HL-60/S4 treated with phorbol 12-myristate 13-acetate at 8.2 ng/mL for 4 days and 3 days (cell line): ENCODE results near the gene SEPTIN1.

ENCODE experiments used
- in situ Hi-C: fragments of 300-500 bp; cut with MboI; formaldehyde crosslinking; loops from 2 replicates; pipeline ENCODE4 v1.15.0; 2022; ENCODE audit warnings: low sequenced_read_pairs

Gene SEPTIN1

DNA sequence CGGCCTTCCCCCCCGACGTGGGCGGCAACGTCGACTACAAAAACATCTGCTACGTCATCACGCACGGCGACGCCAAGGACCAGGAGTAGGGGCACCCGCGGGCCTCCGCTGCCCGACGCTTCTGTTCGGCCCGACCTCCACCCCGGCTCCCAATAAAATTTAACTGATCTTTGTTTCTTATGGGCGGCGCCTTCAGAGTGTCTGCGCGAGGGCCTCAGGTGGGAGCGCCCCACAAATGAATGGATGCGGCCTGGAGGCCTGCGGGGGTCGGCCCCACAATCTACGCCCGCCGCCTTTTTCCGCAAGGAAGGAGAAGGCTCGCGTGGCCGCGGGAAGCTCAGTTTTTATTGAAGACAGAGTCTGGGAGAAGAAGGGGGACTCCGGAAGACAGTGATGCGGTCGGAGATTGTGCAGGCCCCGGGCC lies 4.5 kb downstream of the SEPTIN1 start:
- in situ Hi-C loops, result no loop called here

DNA sequence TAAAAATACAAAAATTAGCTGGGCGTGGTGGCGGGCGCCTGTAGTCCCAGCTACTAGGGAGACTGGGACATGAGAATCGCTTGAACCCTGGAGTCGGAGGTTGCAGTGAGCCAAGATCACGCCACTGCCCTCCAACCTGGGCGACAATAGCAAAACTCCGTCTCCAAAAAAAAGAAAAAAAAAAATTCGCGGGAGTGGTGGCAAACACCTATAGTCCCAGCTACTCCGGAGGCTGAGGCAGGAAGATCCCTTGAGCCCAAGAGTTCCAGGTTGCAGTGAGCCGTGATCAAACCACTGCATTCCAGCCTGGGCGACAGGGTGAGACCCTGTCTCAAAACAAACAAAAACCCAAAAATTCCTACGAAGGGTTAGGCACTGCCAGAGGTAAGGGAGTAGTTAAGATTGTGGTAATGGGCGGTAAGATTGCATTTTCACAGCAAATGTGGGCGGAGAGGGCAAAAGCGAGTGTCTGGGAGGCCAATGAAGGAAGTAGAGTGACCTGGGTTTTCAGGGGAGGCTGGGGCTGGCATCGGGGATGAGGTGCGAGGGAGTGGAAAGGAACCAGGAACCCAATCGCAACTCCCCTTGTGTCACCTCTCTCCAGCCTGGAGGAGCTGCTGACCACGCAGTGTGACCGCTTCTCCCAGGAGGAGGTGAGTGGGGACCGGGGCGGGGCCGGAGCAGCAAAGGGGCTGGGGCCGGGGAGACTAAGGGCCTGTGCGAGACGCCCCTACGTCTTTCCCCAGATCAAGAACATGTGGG lies 5.1 kb downstream of the SEPTIN1 start:
- in situ Hi-C loops, result no loop called here

DNA sequence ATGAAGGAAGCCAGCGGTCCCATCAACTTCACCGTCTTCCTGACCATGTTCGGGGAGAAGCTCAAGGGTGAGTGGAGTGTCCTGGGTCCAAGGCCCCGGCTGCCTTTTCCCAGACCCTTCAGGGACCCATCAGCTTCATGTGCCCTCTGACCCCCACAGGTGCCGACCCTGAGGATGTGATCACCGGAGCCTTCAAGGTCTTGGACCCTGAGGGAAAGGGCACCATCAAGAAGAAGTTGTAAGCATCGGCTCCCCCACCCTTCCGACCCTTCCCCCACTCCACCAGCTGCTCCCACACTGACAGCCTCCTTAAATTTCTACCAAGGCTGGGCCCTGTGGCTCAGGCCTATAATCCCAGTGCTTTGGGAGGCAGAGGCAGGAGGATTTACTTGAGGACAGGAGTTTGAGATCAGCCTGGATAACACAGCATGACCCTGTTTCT lies 5.9 kb downstream of the SEPTIN1 start:
- in situ Hi-C loops, result no loop called here

- in situ Hi-C loops, result no loop called here
Observed at GRCh38 chr16:30375864-30376263, 6.5 kb downstream of the SEPTIN1 start.

- in situ Hi-C loops, result no loop called here
Observed at GRCh38 chr16:30374538-30374937, 7.8 kb downstream of the SEPTIN1 start, which contains the start of gene MYL11. TSS of gene MYL11 (plus strand) at chr16:30374802. CDS start at chr16:30374858, 56 bp downstream.

GRCh38 chr16:30372725-30373124 lies 9.6 kb downstream of the SEPTIN1 start:
- in situ Hi-C loops, result no loop called here

- in situ Hi-C loops, result no loop called here
Observed at GRCh38 chr16:30372038-30372712, 10.2 kb downstream of the SEPTIN1 start.

DNA sequence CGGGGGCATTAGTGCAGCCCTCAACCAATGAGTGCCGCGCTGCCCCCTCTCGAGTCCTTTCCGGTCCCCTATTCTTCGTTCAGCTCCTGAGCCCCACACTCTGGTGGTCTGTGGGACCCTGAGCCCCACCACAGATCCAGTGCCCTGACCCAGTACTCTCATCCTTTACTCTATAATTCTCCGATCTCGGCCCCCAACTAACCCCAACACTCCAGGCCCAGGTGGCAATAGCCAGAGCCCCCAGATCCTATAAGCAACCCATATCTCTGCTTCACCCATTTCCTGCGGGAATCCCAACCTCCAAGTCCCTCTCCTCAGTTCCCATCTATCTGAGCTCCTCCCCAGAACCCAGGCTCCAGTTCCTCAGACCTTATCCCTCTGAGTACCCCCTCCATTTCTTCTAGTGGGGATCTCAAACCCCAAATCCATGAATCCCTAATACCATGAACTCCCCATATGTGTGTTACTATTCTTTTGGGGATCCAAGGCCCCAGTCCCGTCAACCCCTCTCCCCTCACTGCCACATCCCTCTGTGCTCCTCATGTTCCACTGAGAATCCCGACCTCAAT lies 11.0 kb downstream of the SEPTIN1 start:
- in situ Hi-C loops, result no loop called here

DNA sequence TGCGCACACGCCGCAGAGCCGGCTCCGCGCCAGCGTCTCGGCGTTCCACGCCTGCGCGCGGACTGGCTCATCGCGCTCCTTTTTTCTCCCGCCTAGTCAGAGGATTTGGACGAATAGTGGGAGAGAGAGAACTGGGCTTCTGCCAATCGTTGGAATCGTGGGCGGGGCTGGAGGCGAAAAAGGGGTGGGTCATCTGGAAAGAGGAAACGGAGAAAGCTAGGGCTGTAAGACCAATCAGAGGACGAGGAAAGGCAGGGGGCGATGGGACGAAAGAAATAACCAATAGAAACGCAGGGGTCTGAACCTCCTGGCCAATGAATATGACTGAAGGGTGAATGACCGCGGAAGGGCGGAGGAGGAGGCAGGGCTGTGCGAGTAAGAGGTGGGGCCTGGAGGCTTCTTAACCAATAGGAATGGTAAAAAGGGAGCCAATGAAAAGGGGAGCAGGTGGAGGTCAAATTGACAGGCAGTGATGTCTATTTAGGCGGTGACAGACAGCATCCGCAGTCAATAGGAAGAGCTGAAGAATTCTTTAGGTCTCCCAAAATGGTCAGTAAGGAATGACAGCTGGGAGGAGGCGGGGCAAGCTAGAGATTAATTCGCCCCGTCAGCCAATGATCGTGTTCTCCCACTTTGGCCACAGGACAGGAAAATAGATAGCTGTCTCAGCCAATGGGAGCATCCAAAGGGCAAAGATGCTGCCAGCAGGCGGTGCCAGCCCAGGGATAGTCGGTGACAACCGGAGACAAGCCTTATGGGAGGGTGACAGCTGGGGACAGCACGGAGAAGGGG lies 11.7 kb downstream of the SEPTIN1 start, which contains the start of gene TBC1D10B:
Gene TBC1D10B, minus strand, starts transcription at position 39 of the 792 bp plus-strand sequence. CDS start 311 bp downstream, outside the sequence.
- in situ Hi-C loops, result no loop called here

- in situ Hi-C loops, result no loop called here
Observed at GRCh38 chr16:30369938-30370455, 12.4 kb downstream of the SEPTIN1 start.

DNA sequence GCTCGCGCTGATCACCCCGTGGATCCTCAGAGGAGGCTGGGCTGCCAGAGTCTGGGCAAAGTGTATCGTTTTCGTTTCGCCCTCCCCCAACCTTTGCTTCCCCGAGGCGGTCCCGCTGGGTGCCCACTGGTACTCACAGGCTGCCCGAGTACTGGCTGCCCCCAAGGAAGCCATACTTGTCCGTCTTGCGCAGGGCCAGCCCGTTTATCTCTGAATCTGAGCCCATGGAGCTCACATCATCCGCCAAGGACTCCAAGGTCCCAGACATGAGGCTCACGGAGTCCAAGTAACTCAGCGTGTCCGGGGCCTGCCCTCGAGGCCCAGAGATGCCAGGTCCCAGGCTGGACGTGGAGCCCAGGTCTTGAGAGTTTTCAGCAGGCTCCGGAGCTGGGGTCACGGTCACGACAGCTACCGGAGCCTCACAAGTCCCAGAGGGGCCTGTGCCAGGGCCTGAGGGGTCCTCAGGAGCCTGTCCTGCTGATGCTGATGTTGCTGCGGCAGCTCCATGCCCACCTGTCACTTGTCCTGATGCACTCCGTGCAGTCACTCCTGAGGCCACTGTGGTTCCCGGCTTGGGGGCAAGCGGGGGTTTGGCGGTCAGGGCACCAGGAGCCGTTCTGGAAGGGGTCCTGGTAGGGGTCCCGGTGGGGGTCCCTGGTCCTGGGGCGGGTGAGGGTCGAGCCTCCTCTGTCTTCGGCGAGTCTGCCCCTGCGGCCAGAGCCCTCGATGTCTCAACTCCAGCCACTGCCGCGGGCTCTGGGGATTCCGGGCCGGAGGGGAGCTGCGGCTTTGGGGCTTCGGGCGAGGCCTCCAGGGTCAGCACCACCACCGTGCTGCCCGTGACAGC lies 13.0 kb downstream of the SEPTIN1 start:
- in situ Hi-C loops, result no loop called here

GRCh38 chr16:30368792-30369090 lies 13.6 kb downstream of the SEPTIN1 start:
- in situ Hi-C loops, result no loop called here

GRCh38 chr16:30368122-30368791 lies 14.1 kb downstream of the SEPTIN1 start:
- in situ Hi-C loops, result no loop called here

- in situ Hi-C loops, result no loop called here
Observed at GRCh38 chr16:30367349-30368009, 14.9 kb downstream of the SEPTIN1 start.

DNA sequence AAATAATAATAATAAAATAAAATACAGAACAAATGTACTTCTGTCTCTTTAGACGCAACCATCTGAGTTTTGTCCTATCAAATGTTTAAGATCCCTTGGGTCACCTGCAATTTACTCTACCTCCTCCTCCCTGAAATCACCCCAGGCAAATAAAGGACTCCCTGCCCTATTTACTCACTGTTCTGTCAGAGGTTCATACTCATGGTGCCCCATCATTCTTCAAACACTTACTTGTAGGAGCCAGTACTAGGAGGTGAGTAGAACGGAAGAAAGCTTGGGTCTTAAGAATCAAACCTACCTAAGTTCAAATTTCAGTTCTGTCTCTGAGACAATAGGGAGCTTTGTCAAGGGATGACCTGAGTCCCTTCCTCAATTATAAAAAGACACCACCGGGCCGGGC lies 15.8 kb downstream of the SEPTIN1 start:
- in situ Hi-C loops, result no loop called here

DNA sequence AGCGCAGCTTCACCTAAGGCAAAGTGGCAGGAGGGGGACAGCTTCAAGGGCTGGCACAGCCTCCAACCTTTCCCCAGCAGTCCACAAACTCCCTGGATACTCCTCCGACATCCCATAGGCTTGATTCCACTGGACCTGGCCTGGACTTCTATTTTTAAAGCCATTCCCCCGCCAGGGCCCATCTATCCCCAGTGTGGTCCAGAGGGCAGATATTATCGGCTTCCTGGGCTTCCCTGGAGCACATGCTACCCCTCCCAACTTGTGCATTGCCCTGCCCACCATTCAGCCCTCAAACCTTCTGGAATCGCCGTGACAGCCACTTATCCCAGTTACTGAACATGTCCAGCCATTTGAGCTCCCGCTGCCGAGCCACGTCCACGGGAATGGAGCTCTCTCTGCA lies 17.2 kb downstream of the SEPTIN1 start:
- in situ Hi-C loops, result no loop called here

GRCh38 chr16:30361180-30361579 lies 21.2 kb downstream of the SEPTIN1 start:
- in situ Hi-C loops, result no loop called here

DNA sequence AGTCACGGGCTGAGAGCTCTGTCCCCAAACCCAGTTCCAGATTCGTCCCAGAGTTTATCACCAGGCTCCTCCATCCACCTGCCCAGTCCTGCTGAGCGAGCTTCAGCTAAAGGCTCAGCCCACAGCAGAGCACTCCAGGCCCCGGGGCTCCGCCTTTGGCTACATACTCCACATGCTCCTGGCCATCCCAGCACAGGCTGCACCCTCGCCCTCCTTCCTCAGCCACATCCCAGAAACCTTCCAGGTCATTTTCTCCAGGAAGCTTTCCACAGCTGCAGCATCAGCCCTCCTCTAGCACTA lies 22.5 kb downstream of the SEPTIN1 start:
- in situ Hi-C loops, result no loop called here
